HFFc6 (cell line): Measurements from ENCODE around the gene TOMM20. TPM values are rescaled to one million over a fixed set of nuclear protein-coding genes. Genes with fewer than 3 reads are reported as not detected.

Experiments used
- DNase-seq: peaks from one replicate; pipeline ENCODE4 v3.0.0-alpha.2; 2018
- H3K27ac Mint-ChIP-seq: 2 replicates; pipeline ENCODE4 v1.8.0; 2020; ENCODE audit warnings: mild to moderate bottlenecking, mixed read lengths
- H3K27me3 Mint-ChIP-seq: 2 replicates; pipeline ENCODE4 v1.8.0; 2021; ENCODE audit warnings: mild to moderate bottlenecking, moderate library complexity, mixed read lengths; ENCODE audit not compliant: insufficient read depth
- H3K36me3 Mint-ChIP-seq: 2 replicates; pipeline ENCODE4 v1.8.0; 2021; ENCODE audit warnings: low read depth, mixed read lengths
- H3K4me1 Mint-ChIP-seq: 2 replicates; pipeline ENCODE4 v1.8.0; 2020; ENCODE audit warnings: low read depth, mixed read lengths
- H3K4me3 Mint-ChIP-seq: 2 replicates; pipeline ENCODE4 v1.8.0; 2020; ENCODE audit warnings: mild to moderate bottlenecking, moderate library complexity, mixed read lengths
- H3K9me3 Mint-ChIP-seq: 2 replicates; pipeline ENCODE4 v1.8.0; 2020; ENCODE audit warnings: mild to moderate bottlenecking, mixed read lengths
- CTCF ChIP-seq: fragments of 200-600 bp; sonication (generic); IDR thresholded peaks from 2 replicates; pipeline ENCODE4 v1.5.0; 2021; ENCODE audit warnings: antibody characterized with exemption, mild to moderate bottlenecking
- total RNA-seq, 6 experiments: library from RNA; stranded (reverse); fragmentation: NEBNext Ultra II Directional; extraction: Animal tissue kit (Norgen Biotek cat#: 25700); gene quantifications; 2 replicates in 1 of 6; 3 replicates in 5 of 6; pipeline ENCODE4 v1.2.3, GENCODE V29; 2021

TOMM20 gene
- total RNA-seq, 6 experiments from 2014 or later: 98.4 to 126 (median 110) TPM

DNA sequence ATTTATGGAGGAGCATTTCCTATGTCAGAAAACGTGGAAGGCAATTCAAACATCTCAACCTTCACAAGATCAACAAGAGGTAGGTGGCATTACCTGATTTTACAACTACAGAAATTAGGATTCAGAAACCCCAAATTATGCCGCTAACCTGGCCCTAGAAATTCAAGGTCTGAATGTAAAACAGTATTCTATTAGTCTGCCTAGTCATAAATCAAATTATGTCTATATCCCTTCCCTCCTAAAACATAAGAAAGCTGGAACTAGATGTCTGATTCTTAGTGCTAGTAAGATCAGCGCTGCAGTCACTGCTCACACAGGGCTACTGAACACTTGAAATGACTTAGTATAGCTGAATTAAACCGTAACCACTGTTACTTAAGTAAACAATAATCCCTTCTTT lies 1.4 kb downstream of the TOMM20 start:
- DNase-seq: no peak
- H3K36me3 Mint-ChIP-seq: peaks cover 46% of the 10 kb centered on the region

DNA sequence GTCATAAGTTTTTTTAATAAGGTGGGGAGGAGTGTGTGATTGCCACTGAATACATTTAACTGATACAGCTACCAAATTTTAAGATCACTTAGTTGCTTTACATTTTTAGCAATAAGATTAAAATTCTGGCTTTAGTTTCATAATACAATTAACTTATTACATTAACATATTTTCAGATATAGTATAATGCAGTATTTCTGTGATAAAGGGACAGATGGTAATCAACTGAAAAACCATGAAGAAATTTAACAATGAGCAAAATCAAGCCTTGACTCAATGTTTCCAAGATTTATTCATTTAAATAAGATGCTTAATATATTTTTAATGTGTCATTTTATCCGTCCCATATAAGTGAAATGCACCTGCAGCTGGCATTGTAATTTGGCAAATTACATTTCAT lies 4.0 kb downstream of the TOMM20 start:
- no peaks in the 10 kb centered on the region for H3K9me3 Mint-ChIP-seq
- peaks cover 45% of the 10 kb centered on the region for H3K4me1 Mint-ChIP-seq
- peak overlapping the region; percentile 21; the same call in 1 of the 2 replicates for H3K4me3 Mint-ChIP-seq
- no peak for DNase-seq
- TF ChIP-seq CTCF: no peak
- peaks cover 2% of the 10 kb centered on the region; the same call in 1 of the 2 replicates for H3K27me3 Mint-ChIP-seq
- H3K36me3 Mint-ChIP-seq: peaks cover 47% of the 10 kb centered on the region
- no peak overlapping the region for H3K27ac Mint-ChIP-seq

More for the DNA sequence above, 1.4 kb downstream of the TOMM20 start:
- Mint-ChIP-seq H3K27ac (peak overlapping the region; percentile 98; the same call in 1 of the 2 replicates), H3K4me1 (peaks cover 39% of the 10 kb centered on the region), H3K4me3 (peak overlapping the region; percentile 98), H3K27me3 (peaks cover 2% of the 10 kb centered on the region), H3K9me3 (no peaks in the 10 kb centered on the region)
- no peak for TF ChIP-seq CTCF

- no peak for DNase-seq
- peaks cover 2% of the 10 kb centered on the region; the same call in 1 of the 2 replicates for H3K27me3 Mint-ChIP-seq
- no peak for TF ChIP-seq CTCF
- peak overlapping the region; percentile 21; the same call in 1 of the 2 replicates for H3K4me3 Mint-ChIP-seq
- H3K9me3 Mint-ChIP-seq: no peaks in the 10 kb centered on the region
- H3K36me3 Mint-ChIP-seq: peaks cover 52% of the 10 kb centered on the region
- H3K27ac Mint-ChIP-seq: no peak overlapping the region
- H3K4me1 Mint-ChIP-seq: peaks cover 43% of the 10 kb centered on the region
Measured at GRCh38 chr1:235124111-235124510, 4.5 kb downstream of the TOMM20 start.

DNA sequence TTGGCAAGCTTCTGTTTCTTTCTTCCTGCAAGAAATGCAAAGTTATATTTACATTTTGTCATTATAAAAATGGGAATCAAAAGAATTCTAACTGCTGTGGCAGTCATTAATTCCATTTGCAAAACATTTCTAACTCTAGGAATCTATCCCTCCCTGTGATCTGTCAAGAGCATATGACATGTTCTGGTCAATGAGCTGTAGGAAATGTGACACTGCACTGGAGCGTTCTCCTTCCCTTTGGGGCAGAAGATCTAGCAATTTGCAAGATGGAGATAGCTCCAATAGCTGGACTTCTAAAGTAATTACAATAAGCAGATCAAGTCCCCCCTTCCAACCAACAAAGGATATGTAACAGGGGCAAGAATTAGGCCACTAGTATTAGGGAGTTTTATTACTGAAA lies 6.3 kb downstream of the TOMM20 start:
- H3K27ac Mint-ChIP-seq: 0 out of 2 replicates have a peak overlapping the region, but pooled peaks have one; percentile 8
- no peaks in the 10 kb centered on the region for H3K27me3 Mint-ChIP-seq
- no peak for DNase-seq
- no peak for TF ChIP-seq CTCF
- peaks cover 50% of the 10 kb centered on the region for H3K36me3 Mint-ChIP-seq
- H3K4me3 Mint-ChIP-seq: no peak overlapping the region
- H3K4me1 Mint-ChIP-seq: peaks cover 39% of the 10 kb centered on the region
- H3K9me3 Mint-ChIP-seq: no peaks in the 10 kb centered on the region

GRCh38 chr1:235113183-235113917 lies 15.3 kb downstream of the TOMM20 start:
- TF ChIP-seq CTCF: no peak
- Mint-ChIP-seq H3K36me3 (peaks cover 57% of the 10 kb centered on the region), H3K27ac (no peak overlapping the region; the same call in 1 of the 2 replicates), H3K4me1 (peaks cover 15% of the 10 kb centered on the region), H3K9me3 (no peaks in the 10 kb centered on the region), H3K4me3 (no peak overlapping the region), H3K27me3 (peaks cover 2% of the 10 kb centered on the region; the same call in 1 of the 2 replicates)
- no peak for DNase-seq
